PC-9 (cell line): ENCODE measurements around the gene MEIS2. TPM values are rescaled to one million over a fixed set of nuclear protein-coding genes. Genes with fewer than 3 reads are reported as not detected.

ENCODE experiments used
- BruUV-seq: library from RNA; stranded (reverse); fragments of 400-500 nt; replicated peaks from 2 replicates; lab custom pipeline; 2021; lab: Mats Ljungman, UMichigan
- CTCF ChIA-PET: fragments of 300-600 bp; sonication (Branson Sonifier 250); formaldehyde crosslinking; loops from one replicate; lab custom pipeline; 2022; ENCODE audit warnings: antibody characterized with exemption; lab: Charles Lee
- POLR2A ChIA-PET: fragments of 300-600 bp; sonication (Branson Sonifier 250); formaldehyde crosslinking; loops from one replicate; lab custom pipeline; 2022; ENCODE audit warnings: antibody characterized with exemption; ENCODE audit not compliant: unreplicated experiment; lab: Charles Lee
- DNase-seq, 2 experiments: peaks; one replicate each; pipeline versions ENCODE4 v3.0.0 to v3.0.0-alpha.2; 2015 to 2022; ENCODE audit warnings: mixed read lengths in 1 of 2
- H2AFZ ChIP-seq: fragments of 200-600 bp; sonication (generic); 2 replicates; pipeline ENCODE4 v1.8.1; 2017; ENCODE audit warnings: antibody characterized with exemption
- H3F3A ChIP-seq: fragments of 200-600 bp; sonication (generic); 2 replicates; pipeline ENCODE4 v1.8.1; 2017; ENCODE audit warnings: antibody characterized with exemption, mild to moderate bottlenecking, low read depth; ENCODE audit not compliant: insufficient read depth
- H3K27ac ChIP-seq: fragments of 200-600 bp; sonication (generic); 2 replicates; pipeline ENCODE4 v1.6.1; 2016; ENCODE audit warnings: mixed run types
- H3K27me3 ChIP-seq: fragments of 200-600 bp; sonication (generic); 2 replicates; pipeline ENCODE4 v1.6.1; 2016; ENCODE audit warnings: low read depth, mixed run types; ENCODE audit not compliant: insufficient read depth
- H3K36me3 ChIP-seq: fragments of 200-600 bp; sonication (generic); 2 replicates; pipeline ENCODE4 v1.6.1; 2016; ENCODE audit warnings: low read depth, mixed run types
- H3K4me1 ChIP-seq: fragments of 200-600 bp; sonication (generic); replicated peaks from 2 replicates; pipeline ENCODE4 v1.6.1; 2016; ENCODE audit warnings: mixed run types; ENCODE audit not compliant: insufficient read depth
- H3K4me2 ChIP-seq: fragments of 200-600 bp; sonication (generic); 2 replicates; pipeline ENCODE4 v1.6.1; 2017; ENCODE audit warnings: mixed run types
- H3K4me3 ChIP-seq: fragments of 200-600 bp; sonication (generic); 2 replicates; pipeline ENCODE4 v1.6.1; 2016; ENCODE audit warnings: mixed run types
- H3K79me2 ChIP-seq: fragments of 200-600 bp; sonication (generic); 2 replicates; pipeline ENCODE4 v1.6.1; 2017; ENCODE audit warnings: low read depth, mixed run types
- H3K9me2 ChIP-seq: fragments of 200-600 bp; sonication (generic); 2 replicates; pipeline ENCODE4 v1.8.1; 2017; ENCODE audit warnings: mild to moderate bottlenecking; ENCODE audit not compliant: insufficient read depth
- H3K9me3 ChIP-seq: fragments of 200-600 bp; sonication (generic); 2 replicates; pipeline ENCODE4 v1.8.1; 2016; ENCODE audit warnings: low read depth; ENCODE audit not compliant: insufficient read depth
- H4K20me1 ChIP-seq: fragments of 200-600 bp; sonication (generic); 2 replicates; pipeline ENCODE4 v1.8.1; 2017; ENCODE audit not compliant: insufficient read depth
- CTCF ChIP-seq: fragments of 200-600 bp; sonication (generic); conservative IDR thresholded peaks from 2 replicates; pipeline ENCODE4 v1.6.1; 2017; ENCODE audit warnings: mixed run types, antibody characterized with exemption, mild to moderate bottlenecking, moderate library complexity
- EZH2 ChIP-seq: fragments of 200-600 bp; sonication (generic); IDR thresholded peaks from 2 replicates; pipeline ENCODE4 v1.8.0; 2017; ENCODE audit warnings: antibody characterized with exemption, low read depth
- intact Hi-C: fragments of 100-400 bp; cut with micrococcal nuclease; formaldehyde crosslinking; loops from one replicate; pipeline ENCODE4 v1.10.0; 2022; ENCODE audit not compliant: unreplicated experiment
- total RNA-seq: library from RNA; stranded (reverse); gene quantifications from 2 replicates; pipeline ENCODE4 v1.2.3, GENCODE V29; 2021

Gene MEIS2
- total RNA-seq, 1 experiment from 2014 or later = 29.1 TPM

- Histone ChIP-seq H3K4me2 (no peak overlapping the region), H3K9me2 (no peaks in the 10 kb centered on the region), H3K36me3 (no peaks in the 10 kb centered on the region), H4K20me1 (no peaks in the 10 kb centered on the region), H3K27me3 (no peaks in the 10 kb centered on the region), H3K4me1 (no peaks in the 10 kb centered on the region), H3K9me3 (no peaks in the 10 kb centered on the region), H3K4me3 (no peak overlapping the region), H3K79me2 (no peaks in the 10 kb centered on the region), H2AFZ (no peak overlapping the region), H3F3A (no peaks in the 10 kb centered on the region), H3K27ac (no peak overlapping the region)
- CTCF ChIA-PET = no interaction called here
- POLR2A ChIA-PET = no interaction called here
- intact Hi-C loops = no loop called here
- BruUV-seq = no TSS peak
- no peak for TF ChIP-seq CTCF
- no peak for TF ChIP-seq EZH2
- no peak for DNase-seq
These were observed 178.8 kb downstream of the MEIS2 start for GRCh38 chr15:36921484-36922091.

- Histone ChIP-seq H2AFZ (no peak overlapping the region), H3K9me2 (no peaks in the 10 kb centered on the region), H3K4me2 (no peak overlapping the region), H4K20me1 (no peaks in the 10 kb centered on the region), H3K27ac (no peak overlapping the region), H3K27me3 (no peaks in the 10 kb centered on the region), H3K79me2 (no peaks in the 10 kb centered on the region), H3K4me3 (no peak overlapping the region), H3K9me3 (no peaks in the 10 kb centered on the region), H3K36me3 (no peaks in the 10 kb centered on the region), H3F3A (no peaks in the 10 kb centered on the region), H3K4me1 (peaks cover 12% of the 10 kb centered on the region)
- TF ChIP-seq EZH2 = no peak
- no peak for TF ChIP-seq CTCF
- no TSS peak for BruUV-seq
- intact Hi-C loops = no loop called here
- POLR2A ChIA-PET = no interaction called here
- CTCF ChIA-PET = no interaction called here
- no peak for DNase-seq
These were observed 182.7 kb downstream of the MEIS2 start for GRCh38 chr15:36917411-36918267.

- H3K27me3 ChIP-seq = no peaks in the 10 kb centered on the region
- H3F3A ChIP-seq = no peaks in the 10 kb centered on the region
- no peaks in the 10 kb centered on the region for H3K9me3 ChIP-seq
- H3K9me2 ChIP-seq = no peaks in the 10 kb centered on the region
- no peak for DNase-seq
- H3K79me2 ChIP-seq = no peaks in the 10 kb centered on the region
- no TSS peak for BruUV-seq
- no peak overlapping the region for H2AFZ ChIP-seq
- CTCF ChIA-PET = interaction anchor here (0.6 kb wide), 1 partner anchor 184 kb away, joined by 3 read pairs; no protein-coding TSS in a partner anchor
- H3K27ac ChIP-seq = no peak overlapping the region
- no peaks in the 10 kb centered on the region for H3K36me3 ChIP-seq
- no peaks in the 10 kb centered on the region for H4K20me1 ChIP-seq
- TF ChIP-seq CTCF (no peak), EZH2 (no peak)
- no peak overlapping the region for H3K4me3 ChIP-seq
- H3K4me1 ChIP-seq = peaks cover 27% of the 10 kb centered on the region
- no peak overlapping the region for H3K4me2 ChIP-seq
- POLR2A ChIA-PET = no interaction called here
- intact Hi-C loops = no loop called here
These were observed 185.2 kb downstream of the MEIS2 start for GRCh38 chr15:36914960-36915808.
